ENCODE data around the gene DCTN2.

DCTN2 gene

GRCh38 chr12:57560516-57560915 lies 13.5 kb upstream of the DCTN2 start:
- no CpG with 5 or more reads among the region's 2 CpGs for WGBS, 2 experiments (ENCODE audit: insufficient coverage in 2 of 2)
- Histone ChIP-seq H3K4me1 (ENCODE audit: control insufficient read depth, insufficient read depth, low read length, poor library complexity, severe bottlenecking) (peaks cover 5% of the 10 kb centered on the region), H3K4me3 (ENCODE audit: extremely low read depth, insufficient read depth, low read length, poor library complexity, severe bottlenecking) (no peak overlapping the region), H3K27ac (ENCODE audit: low read depth, low read length, severe bottlenecking) (no peak overlapping the region), H3K9me3 (ENCODE audit: control insufficient read depth, low read length) (no peaks in the 10 kb centered on the region), H3K36me3 (ENCODE audit: control insufficient read depth, insufficient read depth, low read length) (no peaks in the 10 kb centered on the region)

- Histone ChIP-seq H3K4me3 (ENCODE audit: extremely low read depth, insufficient read depth, low read length, poor library complexity, severe bottlenecking) (no peak overlapping the region), H3K27ac (ENCODE audit: low read depth, low read length, severe bottlenecking) (no peak overlapping the region), H3K36me3 (ENCODE audit: control insufficient read depth, insufficient read depth, low read length) (no peaks in the 10 kb centered on the region), H3K4me1 (ENCODE audit: control insufficient read depth, insufficient read depth, low read length, poor library complexity, severe bottlenecking) (peaks cover 5% of the 10 kb centered on the region), H3K9me3 (ENCODE audit: control insufficient read depth, low read length) (no peaks in the 10 kb centered on the region)
- 83 to 90% methylated on average over 1 to 2 of the region's 4 CpGs for WGBS, 2 experiments (ENCODE audit: insufficient coverage in 2 of 2)
These were observed 11.9 kb upstream of the DCTN2 start for GRCh38 chr12:57558864-57559263.

- no CpG with 5 or more reads among the region's 1 CpG for WGBS, 2 experiments (ENCODE audit: insufficient coverage in 2 of 2)
- no peak overlapping the region for H3K27ac ChIP-seq (ENCODE audit: low read depth, low read length, severe bottlenecking)
- H3K9me3 ChIP-seq (ENCODE audit: control insufficient read depth, low read length), result no peaks in the 10 kb centered on the region
- H3K4me3 ChIP-seq (ENCODE audit: extremely low read depth, insufficient read depth, low read length, poor library complexity, severe bottlenecking), result no peak overlapping the region
- H3K36me3 ChIP-seq (ENCODE audit: control insufficient read depth, insufficient read depth, low read length), result no peaks in the 10 kb centered on the region
- H3K4me1 ChIP-seq (ENCODE audit: control insufficient read depth, insufficient read depth, low read length, poor library complexity, severe bottlenecking), result peaks cover 17% of the 10 kb centered on the region
These were observed 7.9 kb upstream of the DCTN2 start for GRCh38 chr12:57554897-57555296.

- no peak overlapping the region for H3K4me3 ChIP-seq (ENCODE audit: extremely low read depth, insufficient read depth, low read length, poor library complexity, severe bottlenecking)
- H3K9me3 ChIP-seq (ENCODE audit: control insufficient read depth, low read length), result no peaks in the 10 kb centered on the region
- H3K27ac ChIP-seq (ENCODE audit: low read depth, low read length, severe bottlenecking), result no peak overlapping the region
- H3K36me3 ChIP-seq (ENCODE audit: control insufficient read depth, insufficient read depth, low read length), result no peaks in the 10 kb centered on the region
- H3K4me1 ChIP-seq (ENCODE audit: control insufficient read depth, insufficient read depth, low read length, poor library complexity, severe bottlenecking), result peaks cover 17% of the 10 kb centered on the region
- WGBS, 2 experiments (ENCODE audit: insufficient coverage in 2 of 2), result 83 to 100% methylated on average over 1 of the region's 2 CpGs
These were observed 7.5 kb upstream of the DCTN2 start for GRCh38 chr12:57554453-57554852.

GRCh38 chr12:57553343-57554202 lies 6.6 kb upstream of the DCTN2 start:
- Histone ChIP-seq H3K4me1 (ENCODE audit: control insufficient read depth, insufficient read depth, low read length, poor library complexity, severe bottlenecking) (peaks cover 17% of the 10 kb centered on the region), H3K36me3 (ENCODE audit: control insufficient read depth, insufficient read depth, low read length) (no peaks in the 10 kb centered on the region), H3K4me3 (ENCODE audit: extremely low read depth, insufficient read depth, low read length, poor library complexity, severe bottlenecking) (no peak overlapping the region), H3K9me3 (ENCODE audit: control insufficient read depth, low read length) (no peaks in the 10 kb centered on the region), H3K27ac (ENCODE audit: low read depth, low read length, severe bottlenecking) (no peak overlapping the region)
- WGBS, 2 experiments (ENCODE audit: insufficient coverage in 2 of 2), result 89 to 91% methylated on average over 4 of the region's 7 CpGs

GRCh38 chr12:57552835-57553313 lies 5.9 kb upstream of the DCTN2 start:
- WGBS, 2 experiments (ENCODE audit: insufficient coverage in 2 of 2), result 48 to 65% methylated on average over 2 of the region's 6 CpGs
- H3K36me3 ChIP-seq (ENCODE audit: control insufficient read depth, insufficient read depth, low read length), result no peaks in the 10 kb centered on the region
- H3K4me1 ChIP-seq (ENCODE audit: control insufficient read depth, insufficient read depth, low read length, poor library complexity, severe bottlenecking), result peaks cover 17% of the 10 kb centered on the region
- no peak overlapping the region for H3K4me3 ChIP-seq (ENCODE audit: extremely low read depth, insufficient read depth, low read length, poor library complexity, severe bottlenecking)
- peak overlapping the region; percentile 51 for H3K27ac ChIP-seq (ENCODE audit: low read depth, low read length, severe bottlenecking)
- no peaks in the 10 kb centered on the region for H3K9me3 ChIP-seq (ENCODE audit: control insufficient read depth, low read length)

- Histone ChIP-seq H3K4me1 (ENCODE audit: control insufficient read depth, insufficient read depth, low read length, poor library complexity, severe bottlenecking) (peaks cover 17% of the 10 kb centered on the region), H3K27ac (ENCODE audit: low read depth, low read length, severe bottlenecking) (peak overlapping the region; percentile 51), H3K36me3 (ENCODE audit: control insufficient read depth, insufficient read depth, low read length) (no peaks in the 10 kb centered on the region), H3K9me3 (ENCODE audit: control insufficient read depth, low read length) (no peaks in the 10 kb centered on the region), H3K4me3 (ENCODE audit: extremely low read depth, insufficient read depth, low read length, poor library complexity, severe bottlenecking) (no peak overlapping the region)
- WGBS, 2 experiments (ENCODE audit: insufficient coverage in 2 of 2), result 86% methylated on average over 1 of the region's 2 CpGs; no CpG with 5 or more reads in 1 of the 2 experiments
These were observed 5.3 kb upstream of the DCTN2 start for GRCh38 chr12:57552306-57552651.

- Histone ChIP-seq H3K4me3 (ENCODE audit: extremely low read depth, insufficient read depth, low read length, poor library complexity, severe bottlenecking) (no peak overlapping the region), H3K4me1 (ENCODE audit: control insufficient read depth, insufficient read depth, low read length, poor library complexity, severe bottlenecking) (peaks cover 17% of the 10 kb centered on the region), H3K36me3 (ENCODE audit: control insufficient read depth, insufficient read depth, low read length) (no peaks in the 10 kb centered on the region), H3K9me3 (ENCODE audit: control insufficient read depth, low read length) (no peaks in the 10 kb centered on the region), H3K27ac (ENCODE audit: low read depth, low read length, severe bottlenecking) (no peak overlapping the region)
- 57% methylated on average over 1 of the region's 3 CpGs; no CpG with 5 or more reads in 1 of the 2 experiments for whole genome bisulfite sequencing, 2 experiments (ENCODE audit: insufficient coverage in 2 of 2)
These were observed 4.8 kb upstream of the DCTN2 start for GRCh38 chr12:57551637-57552305.

- H3K4me1 ChIP-seq (ENCODE audit: control insufficient read depth, insufficient read depth, low read length, poor library complexity, severe bottlenecking), result peaks cover 20% of the 10 kb centered on the region
- WGBS, 2 experiments (ENCODE audit: insufficient coverage in 2 of 2), result 27 to 47% methylated on average over 3 of the region's 7 CpGs
- no peak overlapping the region for H3K27ac ChIP-seq (ENCODE audit: low read depth, low read length, severe bottlenecking)
- no peaks in the 10 kb centered on the region for H3K9me3 ChIP-seq (ENCODE audit: control insufficient read depth, low read length)
- H3K4me3 ChIP-seq (ENCODE audit: extremely low read depth, insufficient read depth, low read length, poor library complexity, severe bottlenecking), result peak overlapping the region; percentile 43
- H3K36me3 ChIP-seq (ENCODE audit: control insufficient read depth, insufficient read depth, low read length), result peaks cover under 1% of the 10 kb centered on the region
These were observed 3.9 kb upstream of the DCTN2 start for GRCh38 chr12:57550641-57551549.

GRCh38 chr12:57549909-57550640 lies 3.1 kb upstream of the DCTN2 start, which contains the start of gene KIF5A:
TSS of gene KIF5A (plus strand) at chr12:57550044. CDS start at chr12:57550272, 228 bp downstream.
- Histone ChIP-seq H3K4me1 (ENCODE audit: control insufficient read depth, insufficient read depth, low read length, poor library complexity, severe bottlenecking) (peaks cover 25% of the 10 kb centered on the region), H3K27ac (ENCODE audit: low read depth, low read length, severe bottlenecking) (no peak within 1 kb of the TSS), H3K4me3 (ENCODE audit: extremely low read depth, insufficient read depth, low read length, poor library complexity, severe bottlenecking) (peak within 1 kb of the TSS; percentile 43)

More at GRCh38 chr12:57549909-57550640, 3.1 kb upstream of the DCTN2 start, which contains the start of gene KIF5A:
- Histone ChIP-seq H3K36me3 (ENCODE audit: control insufficient read depth, insufficient read depth, low read length) (peaks cover 9% of the 10 kb centered on the region), H3K9me3 (ENCODE audit: control insufficient read depth, low read length) (no peaks in the 10 kb centered on the region)
- WGBS, 2 experiments (ENCODE audit: insufficient coverage in 2 of 2), result 1% methylated on average over 40 to 41 of the region's 52 CpGs

Measured in mesodermal cell (in vitro differentiated cells).